ENCODE results near the gene CLIC5. TPM values are rescaled to one million over a fixed set of nuclear protein-coding genes. Genes with fewer than 3 reads are reported as not detected.

CLIC5 gene
- total RNA-seq, 4 donors from 2014 or later: 2.8 to 6.9 (median 5.0) TPM

DNA sequence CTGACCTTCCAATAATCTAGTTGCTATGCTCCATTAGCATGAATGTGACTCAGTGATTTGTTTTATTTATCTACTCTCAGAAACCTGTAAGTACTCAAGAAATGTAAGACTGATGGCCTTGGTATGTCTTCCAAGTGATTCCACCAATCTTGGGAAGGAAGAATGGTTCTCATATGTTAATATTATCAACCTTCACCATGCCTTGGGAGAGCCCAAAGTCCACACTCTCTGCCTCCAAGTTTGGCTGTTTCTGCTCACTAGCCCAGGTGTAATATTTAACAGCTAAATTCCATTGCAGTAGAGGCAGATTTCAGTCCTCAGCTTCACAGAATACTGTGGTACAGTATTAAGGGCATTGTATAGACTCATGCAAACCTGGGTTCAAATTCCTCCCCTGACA lies 51.8 kb downstream of the CLIC5 start:
- Histone ChIP-seq H3K9me3 (peaks cover 0 to 13% (median 0%) of the 10 kb centered on the region in 3 donors), H3K36me3 (no peaks in the 10 kb centered on the region), H3K27ac (no peak overlapping the region), H3K27me3 (no peaks in the 10 kb centered on the region), H3K4me3 (no peak overlapping the region), H3K4me1 (no peaks in the 10 kb centered on the region)
- TF ChIP-seq CTCF (IDR thresholded peaks at IDR 0.05): no peak
- no peak for TF ChIP-seq POLR2A (IDR thresholded peaks at IDR 0.05)
- TF ChIP-seq POLR2AphosphoS5 (IDR thresholded peaks at IDR 0.05): no peak
- TF ChIP-seq EP300 (IDR thresholded peaks at IDR 0.05): no peak
- ATAC-seq: no peak

DNA sequence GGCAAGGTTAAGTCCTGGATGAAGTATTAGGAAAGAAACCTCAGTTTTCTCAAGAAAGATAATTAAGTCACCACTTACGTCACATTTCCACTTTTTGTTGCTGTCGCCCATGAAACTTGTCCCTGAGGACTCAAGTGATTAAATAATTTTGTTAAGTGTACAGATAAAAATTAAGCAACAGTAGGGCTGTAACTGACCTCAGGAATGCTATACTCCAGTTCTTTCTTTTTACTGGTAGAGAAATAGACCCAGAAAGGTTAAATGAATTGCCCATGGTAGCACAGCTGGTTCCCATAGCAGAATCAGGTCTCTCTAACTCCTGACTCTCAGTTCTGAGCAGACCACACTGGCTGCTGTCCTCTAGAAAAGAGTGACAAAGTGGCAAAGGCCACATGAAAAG lies 54.5 kb downstream of the CLIC5 start:
- H3K4me1 ChIP-seq: no peaks in the 10 kb centered on the region
- no peaks in the 10 kb centered on the region for H3K27me3 ChIP-seq
- ATAC-seq: no peak
- no peak for TF ChIP-seq POLR2AphosphoS5 (IDR thresholded peaks at IDR 0.05)
- no peak for TF ChIP-seq EP300 (IDR thresholded peaks at IDR 0.05)
- no peak for TF ChIP-seq CTCF (IDR thresholded peaks at IDR 0.05)
- TF ChIP-seq POLR2A (IDR thresholded peaks at IDR 0.05): no peak
- no peaks in the 10 kb centered on the region for H3K36me3 ChIP-seq
- peaks cover 0 to 13% (median 0%) of the 10 kb centered on the region in 3 donors for H3K9me3 ChIP-seq
- WGBS, 2 donors (ENCODE audit: low coverage in 1 of 2): 85 to 96% methylated on average over 2 of the region's 2 CpGs
- no peak overlapping the region for H3K4me3 ChIP-seq
- no peak overlapping the region for H3K27ac ChIP-seq

DNA sequence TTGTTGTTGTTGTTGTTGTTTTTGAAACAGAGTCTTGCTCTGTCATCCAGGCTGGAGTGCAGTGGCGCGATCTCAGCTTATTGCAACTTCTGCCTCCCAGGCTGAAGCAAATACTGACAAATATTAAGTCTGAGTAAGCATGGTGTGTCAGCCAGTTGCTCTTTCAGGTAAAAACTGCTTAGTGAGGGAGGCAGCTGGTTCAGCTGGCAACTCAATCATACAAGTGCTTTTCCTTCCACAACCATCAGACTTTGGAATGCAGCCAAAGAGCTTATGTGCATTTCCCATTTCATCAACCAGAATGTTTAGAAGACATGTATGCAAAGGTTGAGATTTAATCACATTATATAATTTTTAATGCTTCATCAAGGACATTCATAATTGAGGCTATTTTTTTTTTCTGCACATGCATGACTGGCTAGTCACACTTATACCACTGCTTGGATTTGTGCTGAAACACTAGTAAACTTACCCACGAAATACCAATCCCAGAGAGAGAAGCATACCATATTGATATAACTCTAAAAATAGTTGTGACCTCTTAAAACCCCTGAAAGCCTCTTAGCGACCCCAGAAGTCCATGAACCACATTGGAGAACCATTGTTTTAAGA lies 56.0 kb downstream of the CLIC5 start:
- peaks cover 0 to 8% (median 0%) of the 10 kb centered on the region in 3 donors for H3K9me3 ChIP-seq
- H3K27me3 ChIP-seq: no peaks in the 10 kb centered on the region
- no peaks in the 10 kb centered on the region for H3K4me1 ChIP-seq
- H3K4me3 ChIP-seq: no peak overlapping the region
- TF ChIP-seq POLR2AphosphoS5 (IDR thresholded peaks at IDR 0.05): no peak
- TF ChIP-seq CTCF (IDR thresholded peaks at IDR 0.05): no peak
- no peak for TF ChIP-seq EP300 (IDR thresholded peaks at IDR 0.05)
- no peak for TF ChIP-seq POLR2A (IDR thresholded peaks at IDR 0.05)
- WGBS, 2 donors (ENCODE audit: low coverage in 1 of 2): 38 to 59% methylated on average over 3 to 4 of the region's 4 CpGs
- no peaks in the 10 kb centered on the region for H3K36me3 ChIP-seq
- no peak overlapping the region for H3K27ac ChIP-seq
- no peak for ATAC-seq

DNA sequence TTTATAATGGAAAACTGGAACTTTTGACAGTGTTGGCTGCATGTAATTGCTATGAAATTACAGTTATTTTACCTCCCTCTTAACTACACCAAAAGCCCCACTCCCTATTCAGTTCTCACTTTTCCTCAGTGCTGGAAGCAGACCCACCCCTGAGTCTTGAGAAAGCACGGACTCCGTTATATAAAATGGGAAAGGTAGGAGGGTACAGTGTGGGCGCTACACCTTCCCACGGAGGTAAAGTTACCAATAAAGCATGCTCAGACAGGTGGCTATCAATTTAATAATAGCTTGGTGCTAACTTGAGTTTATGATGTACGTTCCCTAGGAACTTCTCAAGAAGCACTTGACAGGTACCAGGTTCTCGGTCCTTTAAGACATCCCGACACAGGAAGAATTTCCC lies 59.0 kb downstream of the CLIC5 start:
- Histone ChIP-seq H3K36me3 (no peaks in the 10 kb centered on the region), H3K27me3 (no peaks in the 10 kb centered on the region), H3K27ac (no peak overlapping the region), H3K4me1 (peaks cover 0 to 5% (median 0%) of the 10 kb centered on the region in 3 donors), H3K4me3 (no peak overlapping the region), H3K9me3 (no peaks in the 10 kb centered on the region)
- no peak for ATAC-seq
- no peak for TF ChIP-seq POLR2A (IDR thresholded peaks at IDR 0.05)
- TF ChIP-seq POLR2AphosphoS5 (IDR thresholded peaks at IDR 0.05): no peak
- TF ChIP-seq EP300 (IDR thresholded peaks at IDR 0.05): no peak
- TF ChIP-seq CTCF (IDR thresholded peaks at IDR 0.05): no peak
- WGBS, 2 donors (ENCODE audit: low coverage in 1 of 2): 81 to 89% methylated on average over 5 to 7 of the region's 7 CpGs

DNA sequence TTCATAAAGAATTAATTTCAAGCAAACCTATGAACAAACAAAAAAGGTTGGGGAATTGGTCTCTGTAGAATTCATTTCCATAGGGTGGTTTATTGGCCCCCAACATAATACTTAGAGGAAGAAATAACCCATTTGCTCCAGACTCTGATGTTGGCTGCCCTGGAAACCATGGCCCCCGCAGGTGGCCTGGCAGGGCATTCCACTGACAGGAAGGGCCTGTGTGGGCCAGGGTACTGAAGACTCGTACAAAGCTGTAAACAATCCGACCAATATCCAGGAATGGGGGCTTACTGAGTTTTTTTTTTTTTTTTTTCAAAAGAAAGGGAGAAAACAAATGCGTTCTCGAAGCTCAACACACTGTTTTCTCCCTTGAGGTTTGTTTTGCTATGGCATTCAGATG lies 59.5 kb downstream of the CLIC5 start:
- TF ChIP-seq POLR2A (IDR thresholded peaks at IDR 0.05) (no peak), POLR2AphosphoS5 (IDR thresholded peaks at IDR 0.05) (no peak), CTCF (IDR thresholded peaks at IDR 0.05) (no peak), EP300 (IDR thresholded peaks at IDR 0.05) (no peak)
- 73% methylated on average over 5 of the region's 5 CpGs; no CpG with 5 or more reads in 1 of the 2 donors for WGBS, 2 donors (ENCODE audit: low coverage in 1 of 2)
- ATAC-seq: no peak
- Histone ChIP-seq H3K27ac (no peak overlapping the region), H3K4me1 (peaks cover 0 to 9% (median 4%) of the 10 kb centered on the region in 3 donors), H3K27me3 (no peaks in the 10 kb centered on the region), H3K4me3 (no peak overlapping the region), H3K9me3 (no peaks in the 10 kb centered on the region), H3K36me3 (no peaks in the 10 kb centered on the region)

All from gastroesophageal sphincter (tissue), 4 donors.